ENCODE results near the gene RUFY1. TPM values are rescaled to one million over a fixed set of nuclear protein-coding genes. Genes with fewer than 3 reads are reported as not detected.

RUFY1 gene
- total RNA-seq, 2 donors from 2014 or later = 37.1 to 44.0 TPM

DNA sequence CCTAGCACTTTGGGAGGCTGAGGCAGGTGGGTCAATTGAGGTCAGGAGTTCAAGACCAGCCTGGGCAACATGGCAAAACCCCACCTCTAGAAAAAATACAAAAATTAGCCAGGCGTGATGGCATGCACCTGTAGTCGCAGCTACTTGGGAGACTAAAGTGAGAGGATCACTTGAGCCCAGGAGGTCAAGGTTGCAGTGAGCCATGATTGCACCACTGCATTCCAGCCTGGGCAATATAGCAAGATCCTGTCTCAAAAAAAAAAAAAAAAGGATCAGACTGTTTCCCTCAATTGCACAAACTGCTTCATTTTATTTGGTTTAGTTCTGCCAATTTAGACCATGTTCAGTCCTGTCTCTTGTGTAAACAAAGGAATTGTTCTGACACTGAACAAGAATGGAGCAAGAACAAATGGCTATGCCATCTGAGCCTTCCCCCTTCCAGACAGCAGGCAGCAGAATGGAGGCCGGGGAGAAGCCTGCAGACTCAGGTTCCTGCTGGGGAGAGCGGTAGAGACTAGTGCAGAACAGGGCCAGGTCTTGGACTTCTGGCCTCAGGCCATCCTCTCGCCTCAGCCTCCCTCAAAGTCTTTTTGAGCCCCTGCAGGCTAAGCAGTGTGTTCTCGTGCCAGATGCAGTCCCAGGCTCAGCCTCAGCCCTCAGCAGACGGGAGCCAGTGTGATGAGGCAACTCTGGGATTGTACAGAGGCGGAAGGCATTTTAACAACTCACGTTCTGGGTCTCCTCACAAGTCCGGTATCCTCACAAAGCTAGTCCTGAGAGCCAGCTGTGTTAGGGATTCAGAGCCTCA lies 54.9 kb downstream of the RUFY1 start:
- TF ChIP-seq, protein P1, sequence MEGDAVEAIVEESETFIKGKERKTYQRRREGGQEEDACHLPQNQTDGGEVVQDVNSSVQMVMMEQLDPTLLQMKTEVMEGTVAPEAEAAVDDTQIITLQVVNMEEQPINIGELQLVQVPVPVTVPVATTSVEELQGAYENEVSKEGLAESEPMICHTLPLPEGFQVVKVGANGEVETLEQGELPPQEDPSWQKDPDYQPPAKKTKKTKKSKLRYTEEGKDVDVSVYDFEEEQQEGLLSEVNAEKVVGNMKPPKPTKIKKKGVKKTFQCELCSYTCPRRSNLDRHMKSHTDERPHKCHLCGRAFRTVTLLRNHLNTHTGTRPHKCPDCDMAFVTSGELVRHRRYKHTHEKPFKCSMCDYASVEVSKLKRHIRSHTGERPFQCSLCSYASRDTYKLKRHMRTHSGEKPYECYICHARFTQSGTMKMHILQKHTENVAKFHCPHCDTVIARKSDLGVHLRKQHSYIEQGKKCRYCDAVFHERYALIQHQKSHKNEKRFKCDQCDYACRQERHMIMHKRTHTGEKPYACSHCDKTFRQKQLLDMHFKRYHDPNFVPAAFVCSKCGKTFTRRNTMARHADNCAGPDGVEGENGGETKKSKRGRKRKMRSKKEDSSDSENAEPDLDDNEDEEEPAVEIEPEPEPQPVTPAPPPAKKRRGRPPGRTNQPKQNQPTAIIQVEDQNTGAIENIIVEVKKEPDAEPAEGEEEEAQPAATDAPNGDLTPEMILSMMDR (IDR thresholded peaks at IDR 0.05) = no peak
- H3K36me3 ChIP-seq = no peaks in the 10 kb centered on the region
- no peak overlapping the region for H3K27ac ChIP-seq
- H3K4me3 ChIP-seq = no peak overlapping the region
- no peaks in the 10 kb centered on the region for H3K27me3 ChIP-seq
- no peak overlapping the region for H3K9ac ChIP-seq (ENCODE audit: low read depth in 2 of 2, low read length in 2 of 2)
- no peaks in the 10 kb centered on the region for H3K4me1 ChIP-seq
- intact Hi-C loops (cut with DNase I) = loop anchor here (5.0 kb wide), 1 partner anchor 53 kb away; the partner anchor contains the start of gene RUFY1
- H3K9me3 ChIP-seq = no peaks in the 10 kb centered on the region
- no peak for DNase-seq

DNA sequence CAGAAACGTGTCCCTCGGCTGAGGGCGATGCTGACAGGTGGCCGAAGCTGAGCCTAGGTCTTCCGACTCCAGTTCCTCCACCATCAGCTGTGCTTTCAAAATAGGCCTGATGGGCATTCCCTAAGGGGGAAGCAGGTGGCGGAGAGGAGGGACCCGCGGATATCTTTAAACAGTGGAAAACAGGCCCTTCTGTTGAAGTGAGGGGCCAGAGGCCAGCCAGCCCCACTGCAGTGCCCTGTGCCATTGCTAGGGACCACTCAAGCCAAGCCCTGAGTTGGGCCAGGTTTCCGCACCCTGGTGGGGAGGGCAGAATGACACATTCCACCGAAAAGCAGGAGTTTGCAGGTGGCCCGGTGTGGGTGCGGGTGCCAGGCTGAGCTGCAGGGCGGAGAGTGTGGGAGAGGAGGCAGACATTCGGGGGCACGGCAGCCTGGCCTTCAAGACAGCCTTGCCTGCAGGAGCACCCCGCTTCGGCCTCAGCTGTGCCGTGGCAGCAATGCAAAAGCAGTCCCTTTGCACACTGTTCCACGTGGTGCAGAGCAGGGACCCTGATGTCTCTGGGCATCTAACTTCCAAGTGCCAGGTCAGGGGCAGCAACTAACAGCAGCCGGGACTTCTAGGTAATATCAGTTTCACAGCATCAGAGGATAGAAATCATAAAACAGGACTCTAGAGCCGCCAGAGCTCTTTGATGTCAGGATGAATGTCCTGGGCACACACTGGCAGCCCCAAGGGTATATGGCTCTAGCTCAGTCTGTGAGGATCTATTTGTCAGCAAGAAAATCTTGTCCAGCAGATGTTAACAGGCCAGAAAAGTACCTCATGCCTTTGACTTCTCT lies 55.9 kb downstream of the RUFY1 start:
- no peaks in the 10 kb centered on the region for H3K36me3 ChIP-seq

DNA sequence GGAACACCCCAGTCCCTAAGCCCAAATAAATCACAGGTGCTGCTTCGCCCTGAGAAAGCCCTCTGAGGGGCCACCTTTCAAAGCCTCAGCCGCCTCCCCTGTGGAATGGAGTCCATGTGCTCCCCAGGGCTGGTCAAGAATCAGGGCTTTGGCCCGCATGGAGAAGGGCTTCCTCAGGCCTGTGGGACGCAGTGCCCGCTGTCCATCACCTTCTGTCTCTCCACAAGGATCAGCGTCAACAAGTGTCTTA lies 56.5 kb downstream of the RUFY1 start:
- no peak for DNase-seq
- H3K27me3 ChIP-seq = no peaks in the 10 kb centered on the region
- H3K36me3 ChIP-seq = no peaks in the 10 kb centered on the region

More for the DNA sequence above, 55.9 kb downstream of the RUFY1 start:
- intact Hi-C loops (cut with DNase I) = loop anchor here (5.0 kb wide), 1 partner anchor 54 kb away; the partner anchor contains the start of gene RUFY1
- Histone ChIP-seq H3K4me1 (no peaks in the 10 kb centered on the region), H3K27me3 (no peaks in the 10 kb centered on the region), H3K27ac (no peak overlapping the region), H3K9me3 (no peaks in the 10 kb centered on the region), H3K4me3 (no peak overlapping the region), H3K9ac (ENCODE audit: low read depth in 2 of 2, low read length in 2 of 2) (no peak overlapping the region)
- DNase-seq = no peak
- TF ChIP-seq, protein P1 (IDR thresholded peaks at IDR 0.05) = no peak

DNA sequence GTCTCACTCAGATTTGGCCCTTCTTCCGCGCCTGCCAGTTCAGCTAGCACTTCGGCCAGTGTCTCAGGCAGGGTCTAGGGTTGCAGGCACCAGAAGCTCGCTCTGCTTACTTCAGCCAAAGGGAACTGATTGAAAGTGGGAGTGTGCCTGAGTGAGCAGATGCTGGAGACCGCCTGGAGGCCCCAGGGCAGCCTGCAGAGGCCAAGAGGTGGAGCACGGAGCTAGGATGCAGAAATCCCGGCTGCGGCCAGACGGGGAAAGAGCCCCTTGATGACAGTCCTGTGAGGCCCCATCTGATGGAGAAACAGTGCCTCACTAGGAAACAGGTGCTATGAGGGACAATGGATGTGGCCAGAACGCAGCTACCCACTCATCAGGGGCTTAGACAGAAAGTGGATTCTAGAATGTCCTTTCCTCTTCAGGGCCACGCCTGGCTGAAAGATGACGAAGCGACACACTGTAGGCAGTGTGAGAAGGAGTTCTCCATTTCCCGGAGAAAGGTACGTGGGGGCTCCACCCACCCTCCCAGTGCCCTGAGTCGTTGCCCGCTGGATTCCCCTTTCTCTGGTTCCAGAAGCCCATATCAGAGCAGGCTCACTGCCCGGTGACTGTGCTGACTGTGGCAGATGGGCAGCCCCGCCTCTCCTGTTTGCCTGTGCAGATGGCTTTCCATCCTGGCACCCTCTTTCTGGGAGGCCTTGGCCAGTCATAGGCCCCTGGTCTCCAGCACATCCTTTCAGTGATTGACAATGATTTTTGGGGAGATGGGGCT lies 57.0 kb downstream of the RUFY1 start:
- intact Hi-C loops (cut with DNase I) = loop anchor here (5.0 kb wide), 1 partner anchor 55 kb away; the partner anchor contains the start of gene RUFY1
- Histone ChIP-seq H3K4me3 (no peak overlapping the region), H3K9me3 (no peaks in the 10 kb centered on the region), H3K9ac (ENCODE audit: low read depth in 2 of 2, low read length in 2 of 2) (no peak overlapping the region), H3K27ac (no peak overlapping the region), H3K27me3 (no peaks in the 10 kb centered on the region), H3K4me1 (no peaks in the 10 kb centered on the region), H3K36me3 (no peaks in the 10 kb centered on the region)
- TF ChIP-seq, protein P1 (IDR thresholded peaks at IDR 0.05) = no peak
- no peak for DNase-seq

More for the DNA sequence above, 56.5 kb downstream of the RUFY1 start:
- Histone ChIP-seq H3K9ac (ENCODE audit: low read depth in 2 of 2, low read length in 2 of 2) (no peak overlapping the region), H3K27ac (no peak overlapping the region), H3K4me1 (no peaks in the 10 kb centered on the region), H3K4me3 (no peak overlapping the region), H3K9me3 (no peaks in the 10 kb centered on the region)
- intact Hi-C loops (cut with DNase I) = loop anchor here (5.0 kb wide), 1 partner anchor 55 kb away; the partner anchor contains the start of gene RUFY1
- TF ChIP-seq, protein P1 (IDR thresholded peaks at IDR 0.05) = no peak

DNA sequence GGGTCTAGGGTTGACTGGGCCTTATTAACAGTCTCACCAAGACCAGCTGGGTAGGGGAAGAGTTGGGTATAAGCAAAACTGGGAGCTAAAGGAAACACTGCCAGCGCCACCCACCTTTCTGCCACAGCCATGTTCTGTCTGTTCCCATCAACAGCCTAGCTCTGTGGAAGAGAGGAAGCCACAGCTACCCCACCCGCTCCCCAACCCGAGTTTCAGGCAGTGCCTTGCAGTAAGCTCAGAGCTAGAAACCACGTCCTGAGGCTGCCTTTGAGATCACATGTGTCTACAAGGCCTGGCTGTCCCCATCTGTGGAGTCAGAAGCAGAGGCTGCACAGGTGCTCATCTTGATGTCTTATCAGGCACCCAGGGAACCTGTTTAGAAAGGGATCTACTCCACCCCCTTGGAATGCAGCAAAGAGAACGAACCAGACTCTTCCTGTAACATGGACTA lies 57.8 kb downstream of the RUFY1 start:
- Histone ChIP-seq H3K27me3 (no peaks in the 10 kb centered on the region), H3K9me3 (no peaks in the 10 kb centered on the region), H3K36me3 (no peaks in the 10 kb centered on the region), H3K9ac (ENCODE audit: low read depth in 2 of 2, low read length in 2 of 2) (no peak overlapping the region), H3K4me3 (no peak overlapping the region), H3K27ac (no peak overlapping the region), H3K4me1 (no peaks in the 10 kb centered on the region)
- intact Hi-C loops (cut with DNase I) = loop anchor here (5.0 kb wide), 1 partner anchor 56 kb away; the partner anchor contains the start of gene RUFY1
- DNase-seq = no peak
- TF ChIP-seq, protein P1 (IDR thresholded peaks at IDR 0.05) = no peak
